AG04450 (cell line): ENCODE measurements around the gene CPNE1. TPM values are rescaled to one million over a fixed set of nuclear protein-coding genes. Genes with fewer than 3 reads are reported as not detected.
A peak's percentile ranks its signal among the peaks of the same experiment; 100 is the strongest.

Experiments used
- CTCF ChIA-PET: fragments of 300-600, 350-600 bp; formaldehyde crosslinking; extraction: SDS; loops from one replicate; lab custom pipeline; 2022; ENCODE audit warnings: antibody characterized with exemption, inconsistent platforms; lab: Charles Lee
- POLR2A ChIA-PET: fragments of 350-600 bp; formaldehyde crosslinking; extraction: SDS; loops from one replicate; lab custom pipeline; 2021; ENCODE audit warnings: antibody characterized with exemption, inconsistent platforms; lab: Yijun Ruan, JAX
- DNase-seq: peaks from one replicate; pipeline ENCODE4 v3.0.0-alpha.2; 2011; ENCODE audit warnings: low read depth, low spot score
- H3K27ac ChIP-seq: one replicate; pipeline ENCODE4 v1.5.1; 2012; ENCODE audit warnings: low read depth, low read length, control low read depth
- H3K27me3 ChIP-seq: one replicate; pipeline ENCODE4 v1.6.0; 2012; ENCODE audit warnings: low read length; ENCODE audit not compliant: control insufficient read depth, insufficient read depth
- H3K4me3 ChIP-seq: 2 replicates; pipeline ENCODE4 v1.5.1; 2011; ENCODE audit warnings: mild to moderate bottlenecking, low read depth, low read length, control low read depth
- H3K9me3 ChIP-seq: 2 replicates; pipeline ENCODE4 v1.5.1; 2012; ENCODE audit warnings: low read length; ENCODE audit not compliant: control insufficient read depth, insufficient read depth
- CTCF ChIP-seq: IDR thresholded peaks from 2 replicates; pipeline ENCODE4 v1.5.1; 2011; ENCODE audit warnings: low read depth, low read length, control low read depth, inconsistent platforms
- polyA plus RNA-seq: library from polyadenylated mRNA; depleted of rRNA; stranded (reverse); fragments of >200 nt; gene quantifications from 2 replicates; pipeline ENCODE4 v1.2.3, GENCODE V29; 2011

The CPNE1 gene
- polyA plus RNA-seq, 1 experiment, result 95.1 TPM

GRCh38 chr20:35704514-35705261 lies 40.0 kb upstream of the CPNE1 start:
- no peak for DNase-seq
- H3K9me3 ChIP-seq, result no peaks in the 10 kb centered on the region
- CTCF ChIA-PET, result interaction anchor here (0.6 kb wide), 1 partner anchor 265 kb away, joined by 7 read pairs; no protein-coding TSS in a partner anchor
- POLR2A ChIA-PET, result no interaction called here
- H3K27ac ChIP-seq, result no peak overlapping the region
- TF ChIP-seq CTCF, result no peak
- H3K27me3 ChIP-seq, result no peaks in the 10 kb centered on the region
- no peak overlapping the region for H3K4me3 ChIP-seq

- ChIA-PET CTCF (no interaction called here), POLR2A (interaction anchor here (0.5 to 1.3 kb wide), 3 partner anchors 8 to 251 kb away, joined by 3 to 5 read pairs (median 3); partner anchors contain the start of gene SCAND1)
- DNase-seq, result no peak
- no peak for TF ChIP-seq CTCF
- no peak overlapping the region for H3K4me3 ChIP-seq
- no peaks in the 10 kb centered on the region for H3K27me3 ChIP-seq
- peaks cover 4% of the 10 kb centered on the region; the same call in 1 of the 2 replicates for H3K9me3 ChIP-seq
- no peak overlapping the region for H3K27ac ChIP-seq
These were observed 38.4 kb upstream of the CPNE1 start for GRCh38 chr20:35702824-35703695.

- Histone ChIP-seq H3K27me3 (no peaks in the 10 kb centered on the region), H3K27ac (no peak overlapping the region), H3K4me3 (no peak overlapping the region), H3K9me3 (peaks cover 4% of the 10 kb centered on the region; the same call in 1 of the 2 replicates)
- CTCF ChIA-PET, result no interaction called here
- peak; percentile 34 for DNase-seq
- POLR2A ChIA-PET, result interaction anchor here (0.5 to 1.3 kb wide), 3 partner anchors 9 to 252 kb away, joined by 3 to 5 read pairs (median 3); partner anchors contain the start of gene SCAND1
- no peak for TF ChIP-seq CTCF
These were observed 37.5 kb upstream of the CPNE1 start for GRCh38 chr20:35702051-35702823.

GRCh38 chr20:35700625-35701148 lies 36.0 kb upstream of the CPNE1 start:
- H3K27ac ChIP-seq, result no peak overlapping the region
- no peaks in the 10 kb centered on the region for H3K27me3 ChIP-seq
- TF ChIP-seq CTCF, result no peak
- peaks cover 4% of the 10 kb centered on the region; the same call in 1 of the 2 replicates for H3K9me3 ChIP-seq
- DNase-seq, result no peak
- peak overlapping the region; percentile 96; the same call in 1 of the 2 replicates for H3K4me3 ChIP-seq
- POLR2A ChIA-PET, result interaction anchor here (1.0 to 1.7 kb wide), 2 partner anchors 41 to 183 kb away, joined by 4 to 8 read pairs; partner anchors contain the start of gene RBM39
- CTCF ChIA-PET, result interaction anchor here (0.9 kb wide), 1 partner anchor 254 kb away, joined by 4 read pairs; the partner anchor contains the start of gene SCAND1
